Thyroid gland (tissue), 4 donors: Measurements from ENCODE around the gene SPRED2.

Experiments used
- CTCF ChIP-seq, 6 experiments: fragments of 200-600 bp in 3 of 6; fragments of 450-650 bp in 3 of 6; sonication (generic) in 3 of 6; IDR thresholded peaks; one replicate each; pipeline ENCODE4 v1.5.1; 2016 to 2019; ENCODE audit warnings: antibody characterized with exemption in 6 of 6, mild to moderate bottlenecking in 2 of 6, inconsistent platforms in 1 of 6, moderate library complexity in 1 of 6
- POLR2A ChIP-seq, 2 donors: fragments of 450-650 bp; IDR thresholded peaks; one replicate each; pipeline ENCODE4 v1.6.1; 2017; ENCODE audit warnings: antibody characterized with exemption in 2 of 2, mild to moderate bottlenecking in 2 of 2, moderate library complexity in 1 of 2

GRCh38 chr2:65349863-65350262 lies 82.5 kb downstream of the SPRED2 start:
- TF ChIP-seq POLR2A (IDR thresholded peaks at IDR 0.05) (no peak), CTCF (IDR thresholded peaks at IDR 0.05) (no peak)
